RPMI8226 (cell line): ENCODE data around the gene MAD2L2.
A peak's percentile ranks its signal among the peaks of the same experiment; 100 is the strongest.

Experiments used
- DNase-seq: peaks from one replicate; pipeline ENCODE4 v3.0.0-alpha.2; 2015

Gene MAD2L2

DNA sequence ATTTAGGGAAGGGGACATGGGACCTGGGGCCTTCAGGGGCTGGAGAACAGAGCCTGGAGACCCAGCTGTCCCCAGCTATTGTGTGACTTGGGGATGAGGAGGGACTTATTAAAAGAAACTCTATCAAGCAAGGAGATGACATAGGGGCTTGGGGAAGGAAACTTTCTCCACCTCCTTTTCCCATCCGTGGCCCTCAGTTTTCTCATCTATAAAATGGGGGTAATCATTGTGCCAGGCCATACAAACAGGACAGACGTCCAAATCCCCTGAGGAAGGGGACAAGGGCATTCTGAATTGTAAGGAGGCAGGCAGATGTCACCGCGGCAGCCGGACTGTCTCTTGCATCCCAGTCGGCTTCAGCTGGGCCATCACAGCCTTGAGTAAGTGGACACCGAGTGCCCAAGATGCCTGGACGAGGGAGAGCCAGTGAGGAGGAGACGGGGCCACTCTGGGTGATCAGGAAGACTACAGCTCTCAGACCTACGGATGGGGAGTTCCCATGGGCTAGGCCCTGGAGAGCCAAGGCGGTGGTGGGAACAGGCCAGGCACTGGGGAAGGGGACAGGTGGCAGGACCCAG, 28.7 kb downstream of the MAD2L2 start:
- no peak for DNase-seq

GRCh38 chr1:11651017-11651416, 29.9 kb downstream of the MAD2L2 start:
- DNase-seq: no peak

DNA sequence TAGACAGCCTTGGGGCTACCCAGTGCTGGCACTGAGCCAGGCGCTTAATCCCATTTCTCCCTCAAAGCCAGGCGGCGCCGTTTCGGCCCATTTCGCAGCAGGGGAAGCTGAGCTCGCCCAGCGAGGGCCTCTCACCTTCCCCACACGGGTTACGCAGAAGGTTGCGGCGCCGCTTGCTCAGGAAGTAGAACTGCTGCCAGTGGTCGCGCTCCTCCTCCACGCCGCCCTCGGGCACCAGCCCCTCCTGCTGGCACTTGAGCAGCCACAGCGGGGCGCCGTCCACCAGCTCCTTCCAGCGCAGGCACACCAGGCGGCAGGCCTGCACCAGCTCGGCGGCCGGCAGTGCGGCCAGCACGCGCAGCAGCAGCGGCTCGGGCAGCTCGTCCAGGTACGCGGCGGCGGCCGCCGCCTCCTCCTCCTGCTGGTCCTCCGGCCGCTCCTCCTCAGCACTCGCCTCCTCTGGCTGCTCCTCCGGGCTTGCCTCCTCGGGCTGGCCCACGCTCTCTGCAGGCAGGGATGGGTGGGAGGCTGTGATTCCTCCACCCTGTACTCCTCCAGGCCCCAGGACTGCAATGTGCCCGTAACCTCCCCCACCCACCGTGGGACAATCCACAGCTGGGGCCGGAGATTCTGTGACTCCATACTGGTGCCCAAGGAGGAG, 30.5 kb downstream of the MAD2L2 start:
- DNase-seq: peak; percentile 97

- no peak for DNase-seq
These were observed 31.2 kb downstream of the MAD2L2 start for GRCh38 chr1:11649624-11650330.

DNA sequence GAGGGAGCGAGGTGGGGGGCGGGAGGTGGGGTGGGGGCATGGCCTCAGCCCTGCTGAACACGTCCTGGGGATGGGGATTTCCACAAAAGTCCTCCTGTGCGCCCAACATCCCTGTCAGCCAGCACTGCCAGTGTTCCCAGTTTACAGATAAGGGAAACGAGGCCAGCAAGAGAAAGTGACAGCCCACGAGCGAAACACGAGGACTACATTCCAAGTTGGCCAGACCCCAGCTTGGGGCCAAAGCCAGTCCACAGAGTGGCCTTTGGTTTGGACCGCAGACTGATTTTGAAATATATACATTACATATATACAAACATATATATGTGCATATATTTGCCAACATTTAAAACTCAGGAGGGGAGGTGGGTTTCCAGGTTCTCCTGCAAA, 31.7 kb downstream of the MAD2L2 start:
- no peak for DNase-seq

GRCh38 chr1:11648732-11649158, 32.2 kb downstream of the MAD2L2 start:
- no peak for DNase-seq

- DNase-seq: no peak
These were observed 32.9 kb downstream of the MAD2L2 start for GRCh38 chr1:11648039-11648438.

DNA sequence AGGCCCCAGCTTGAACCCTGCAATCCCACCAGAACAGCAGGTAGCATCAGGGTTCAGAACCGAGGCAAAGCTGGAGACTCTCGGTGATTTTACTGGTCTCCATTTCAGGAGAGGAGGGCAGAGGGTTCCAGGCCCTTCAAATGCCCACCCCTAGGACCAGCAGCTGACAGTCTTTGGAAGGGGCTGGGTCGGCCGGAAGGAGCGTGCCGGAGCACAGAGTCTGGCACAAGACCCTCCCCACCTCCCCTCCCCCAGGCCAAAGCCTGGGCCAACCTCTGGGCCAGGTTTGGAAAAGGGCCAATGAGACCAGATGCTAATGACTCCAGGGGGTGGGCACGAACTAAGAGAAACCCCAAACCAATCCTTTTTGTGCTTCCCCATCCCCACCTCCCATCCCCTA, 33.6 kb downstream of the MAD2L2 start:
- DNase-seq: no peak

GRCh38 chr1:11646317-11646716, 34.6 kb downstream of the MAD2L2 start:
- DNase-seq: no peak

DNA sequence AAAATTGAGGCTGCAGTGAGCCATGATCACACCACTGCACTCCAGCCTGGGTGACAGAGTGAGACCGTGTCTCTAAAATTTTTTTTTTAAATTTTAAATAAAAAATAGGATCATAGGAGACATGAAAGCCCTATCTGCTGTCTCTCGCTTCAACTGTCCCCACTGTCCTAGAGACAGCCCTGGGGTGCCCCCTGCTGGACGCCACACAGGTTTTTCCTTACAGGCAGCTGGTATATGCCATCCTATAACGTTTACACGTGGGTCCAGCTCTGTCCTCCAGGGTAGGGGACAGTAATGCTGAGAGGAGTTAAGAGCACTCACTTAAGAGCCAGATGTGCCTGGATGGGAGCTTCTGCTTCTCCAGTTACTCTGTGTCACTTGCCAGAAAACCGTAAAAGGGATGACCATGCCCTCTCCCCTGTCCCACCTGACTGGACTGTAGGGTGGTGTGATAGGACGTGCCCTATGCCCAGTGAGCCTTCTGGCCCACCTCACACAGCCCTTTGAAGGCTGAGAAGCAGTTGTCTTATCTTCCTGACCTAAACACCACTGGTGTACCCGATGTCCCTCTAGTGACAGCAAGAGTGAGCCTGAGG, 35.2 kb downstream of the MAD2L2 start:
- DNase-seq: peak; percentile 89

- no peak for DNase-seq
These were observed 35.7 kb downstream of the MAD2L2 start for GRCh38 chr1:11645270-11645669.

GRCh38 chr1:11643782-11644181, 37.2 kb downstream of the MAD2L2 start:
- no peak for DNase-seq

DNA sequence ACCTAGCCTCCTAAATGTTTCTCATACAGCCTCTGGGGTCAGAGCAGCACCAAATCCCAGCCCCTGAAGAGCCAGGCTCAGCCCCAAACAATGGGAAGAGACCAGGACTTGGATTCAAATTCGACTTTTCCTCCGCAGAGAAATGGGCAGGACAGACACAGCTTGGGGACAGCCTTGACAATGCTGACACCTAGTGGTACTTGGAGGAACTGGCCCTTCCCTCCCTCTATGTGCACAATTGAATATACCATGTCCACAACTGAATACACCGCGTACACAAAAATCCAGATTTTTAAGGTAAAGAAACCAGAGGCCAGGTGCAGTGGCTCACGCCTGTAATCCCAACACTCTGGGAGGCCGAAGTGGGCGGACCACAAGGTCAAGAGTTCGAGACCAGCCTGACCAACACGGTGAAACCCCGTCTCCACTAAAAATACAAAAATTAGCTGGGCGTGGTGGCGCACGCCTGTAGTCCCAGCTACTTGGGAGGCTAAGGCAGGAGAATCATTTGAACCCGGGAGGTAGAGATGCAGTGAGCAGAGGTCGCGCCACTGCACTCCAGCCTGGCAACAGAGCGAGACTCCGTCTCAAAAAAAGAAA, 38.4 kb downstream of the MAD2L2 start:
- peak; percentile 80 for DNase-seq

- DNase-seq: no peak
These were observed 39.1 kb downstream of the MAD2L2 start for GRCh38 chr1:11641776-11642305.

DNA sequence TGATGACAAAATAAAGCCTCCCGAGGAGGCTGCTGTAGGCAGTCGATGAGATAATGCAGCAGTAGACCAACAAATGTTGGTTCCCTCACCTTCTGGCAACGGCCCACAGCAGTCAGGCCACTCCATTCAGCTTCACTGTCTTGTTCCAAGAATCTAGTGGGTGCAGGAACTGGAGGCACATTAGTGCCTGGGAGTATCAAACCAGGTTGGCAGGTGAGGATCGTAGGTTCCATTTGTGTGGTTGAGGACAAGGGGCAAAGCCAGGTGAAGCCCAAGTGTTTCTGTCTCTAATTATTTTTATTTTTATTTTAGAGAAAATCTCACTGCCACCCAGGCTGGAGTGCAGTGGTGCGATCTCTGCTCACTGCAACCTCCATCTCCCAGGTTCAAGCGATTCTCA, 40.0 kb downstream of the MAD2L2 start:
- no peak for DNase-seq

- DNase-seq: no peak
These were observed 40.8 kb downstream of the MAD2L2 start for GRCh38 chr1:11640101-11640500.

DNA sequence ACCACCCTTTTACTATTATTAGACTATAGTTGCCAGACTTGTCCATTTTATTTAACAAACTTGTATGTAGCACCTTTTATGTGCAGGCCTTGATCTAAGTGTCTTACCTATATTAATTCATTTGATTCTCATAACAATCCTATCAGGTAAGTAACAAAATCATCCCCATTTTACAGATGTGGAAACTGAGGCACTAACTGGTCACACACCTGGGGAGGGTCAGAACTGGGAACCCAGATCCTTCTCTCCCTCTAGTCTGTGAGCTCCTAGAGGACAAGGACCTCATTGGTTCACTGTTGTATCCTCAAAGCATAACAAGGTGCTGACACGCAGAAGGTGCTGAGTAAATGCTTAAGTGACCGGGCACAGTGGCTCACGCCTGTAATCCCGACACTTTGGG, 41.6 kb downstream of the MAD2L2 start:
- DNase-seq: no peak

- no peak for DNase-seq
These were observed 42.8 kb downstream of the MAD2L2 start for GRCh38 chr1:11638121-11638520.

- DNase-seq: no peak
These were observed 46.4 kb downstream of the MAD2L2 start for GRCh38 chr1:11634365-11635192.

DNA sequence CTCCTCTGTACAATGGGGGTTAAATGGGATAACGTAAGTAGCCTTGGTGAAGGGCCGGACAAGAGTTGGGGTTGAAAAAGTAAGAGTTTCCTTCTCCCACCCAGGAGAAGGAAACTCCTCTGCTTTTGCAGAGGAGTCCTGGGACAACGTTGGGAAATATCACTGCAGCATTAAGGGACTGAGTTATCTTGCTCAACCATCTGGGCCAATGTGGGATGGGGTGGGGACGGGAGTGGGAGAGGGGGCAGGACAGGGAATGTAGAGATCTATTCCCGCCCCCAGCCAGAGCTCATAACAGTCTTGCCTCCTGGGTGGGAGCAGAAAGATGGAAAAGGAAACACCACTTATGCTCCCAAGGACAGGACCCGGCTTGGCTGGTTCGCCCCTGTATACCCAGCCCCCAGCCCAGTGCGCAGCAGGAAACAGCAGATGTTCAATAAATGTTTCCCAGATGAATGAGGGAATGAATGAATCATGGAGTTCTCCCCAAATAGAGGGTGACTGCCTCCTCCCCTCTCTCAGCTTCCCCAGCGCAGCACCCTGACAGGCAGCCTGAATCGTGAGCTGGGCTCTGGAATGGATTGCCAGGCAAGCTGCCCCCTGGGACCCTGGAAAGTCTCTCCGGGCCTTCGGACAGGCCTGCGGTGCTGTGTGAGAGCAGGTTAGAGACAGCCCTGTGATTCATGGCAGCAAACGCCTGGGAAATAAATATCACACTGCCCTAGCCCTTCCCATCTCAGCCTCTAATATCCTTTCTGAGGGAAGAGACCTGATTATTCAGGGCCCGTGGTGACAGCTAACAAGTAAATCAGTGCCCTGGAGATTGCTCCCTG, 51.5 kb downstream of the MAD2L2 start:
- no peak for DNase-seq

DNA sequence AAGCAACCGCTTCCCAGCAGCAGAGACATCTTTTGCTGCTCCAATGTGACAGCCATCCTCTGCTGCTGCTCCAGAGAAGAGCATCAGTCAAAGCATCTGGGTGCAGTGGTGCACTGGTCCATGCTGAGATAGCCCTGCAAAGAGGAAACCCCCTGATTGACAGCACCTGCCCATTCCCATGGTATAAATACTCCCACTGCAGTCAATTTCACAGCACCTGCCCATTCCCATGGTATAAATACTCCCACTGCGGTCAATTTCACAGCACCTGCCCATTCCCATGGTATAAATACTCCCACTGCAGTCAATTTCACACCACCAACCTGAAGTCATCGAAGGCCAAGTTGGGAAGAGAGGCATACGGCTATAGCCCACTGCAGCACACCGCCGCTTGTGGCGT, 52.2 kb downstream of the MAD2L2 start:
- DNase-seq: no peak
